Lung microvascular endothelial cell (primary cell): ENCODE data around the gene WBP11. TPM values are rescaled to one million over a fixed set of nuclear protein-coding genes. Genes with fewer than 3 reads are reported as not detected.

Experiments used
- total RNA-seq: library from RNA; depleted of rRNA; stranded (reverse); fragments of >200 nt; gene quantifications from 2 replicates; pipeline ENCODE4 v1.2.1, GENCODE V29; 2014

The WBP11 gene
- total RNA-seq, 1 donor from 2014 or later, result 11.5 TPM

Other genes starting within 250 kb of the WBP11 start
- 0.22 and 0.40 TPM in 2 replicates for gene PLBD1, start 235.6 kb downstream of the WBP11 start, total RNA-seq
- gene GUCY2C, start 106.9 kb downstream of the WBP11 start, total RNA-seq, result not detected in 2 replicates
- 0.65 and 1.2 TPM in 2 replicates for gene C12orf60, start 192 bp upstream of the WBP11 start, total RNA-seq
- 1.3 and 2.2 TPM in 2 replicates for gene SMCO3, start 10.7 kb upstream of the WBP11 start, total RNA-seq
- gene ART4, start 40.0 kb upstream of the WBP11 start, total RNA-seq, result 62.5 and 121 TPM in 2 replicates
- gene MGP, start 82.4 kb upstream of the WBP11 start, total RNA-seq, result 26.2 and 154 TPM in 2 replicates
- 0.22 TPM in 1 of 2 replicates, not detected in the other for gene ERP27, start 135.1 kb upstream of the WBP11 start, total RNA-seq
- 8.9 and 93.7 TPM in 2 replicates for gene ARHGDIB, start 158.1 kb upstream of the WBP11 start, total RNA-seq
- gene PDE6H, start 169.6 kb upstream of the WBP11 start, total RNA-seq, result not detected in 2 replicates